ENCODE data around the gene CCDC73. TPM values are rescaled to one million over a fixed set of nuclear protein-coding genes. Genes with fewer than 3 reads are reported as not detected.

CCDC73 gene
- not detected in 2 replicates for total RNA-seq
- long read RNA-seq, partial matches to known transcripts = 0 of 2 reads
- long read RNA-seq, other reads (novel, unspliced or antisense) = 2 of 2 reads

GRCh38 chr11:32794439-32794838 lies at the start of gene CCDC73:
TSS of gene CCDC73 (minus strand) at chr11:32794662. CDS start at chr11:32760243, 34,419 bp downstream.
- Mint-ChIP-seq H3K27ac (ENCODE audit: unreplicated experiment) (no peak within 1 kb of the TSS), H3K9me3 (no peaks in the 10 kb centered on the region), H3K4me1 (peaks cover 4% of the 10 kb centered on the region), H3K27me3 (ENCODE audit: low read depth) (peaks cover 28% of the 10 kb centered on the region), H3K36me3 (ENCODE audit: low read depth) (no peaks in the 10 kb centered on the region), H3K4me3 (no peak within 1 kb of the TSS)
- no peak for TF ChIP-seq CTCF (conservative IDR thresholded peaks at IDR 0.05)
- DNase-seq (ENCODE audit: low read depth, low spot score) = no peak

DNA sequence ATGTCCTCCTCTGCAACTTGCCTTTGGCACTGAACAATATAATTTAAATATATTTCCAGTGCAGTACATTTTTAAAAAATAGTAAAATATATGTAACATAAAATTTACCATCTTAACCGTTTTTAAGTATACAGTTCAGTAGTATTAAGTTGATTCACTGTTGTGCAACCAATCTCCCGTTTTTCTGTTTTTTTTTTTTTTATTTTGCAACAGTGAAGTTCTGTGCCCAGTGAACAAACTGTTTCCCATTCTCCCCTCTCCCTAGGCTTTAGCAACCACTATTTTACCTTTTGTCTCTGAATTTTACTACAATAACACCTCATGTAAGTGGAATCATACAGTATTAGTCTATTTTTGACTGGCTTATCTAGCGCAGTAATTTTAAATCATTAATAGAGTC lies 49.1 kb upstream of the CCDC73 start:
- H3K4me1 Mint-ChIP-seq = no peaks in the 10 kb centered on the region
- H3K4me3 Mint-ChIP-seq = no peak overlapping the region
- TF ChIP-seq CTCF (conservative IDR thresholded peaks at IDR 0.05) = no peak
- DNase-seq (ENCODE audit: low read depth, low spot score) = no peak
- H3K36me3 Mint-ChIP-seq (ENCODE audit: low read depth) = no peaks in the 10 kb centered on the region
- no peak overlapping the region for H3K27ac Mint-ChIP-seq (ENCODE audit: unreplicated experiment)
- H3K27me3 Mint-ChIP-seq (ENCODE audit: low read depth) = peaks cover 9% of the 10 kb centered on the region
- H3K9me3 Mint-ChIP-seq = no peaks in the 10 kb centered on the region

GRCh38 chr11:32840587-32840986 lies 46.1 kb upstream of the CCDC73 start:
- no peaks in the 10 kb centered on the region for H3K9me3 Mint-ChIP-seq
- DNase-seq (ENCODE audit: low read depth, low spot score) = no peak
- H3K4me1 Mint-ChIP-seq = no peaks in the 10 kb centered on the region
- no peak overlapping the region for H3K4me3 Mint-ChIP-seq
- peaks cover 26% of the 10 kb centered on the region for H3K27me3 Mint-ChIP-seq (ENCODE audit: low read depth)
- TF ChIP-seq CTCF (conservative IDR thresholded peaks at IDR 0.05) = no peak
- H3K36me3 Mint-ChIP-seq (ENCODE audit: low read depth) = no peaks in the 10 kb centered on the region
- H3K27ac Mint-ChIP-seq (ENCODE audit: unreplicated experiment) = no peak overlapping the region

GRCh38 chr11:32839308-32839707 lies 44.8 kb upstream of the CCDC73 start:
- no peak for DNase-seq (ENCODE audit: low read depth, low spot score)
- Mint-ChIP-seq H3K27ac (ENCODE audit: unreplicated experiment) (no peak overlapping the region), H3K4me1 (no peaks in the 10 kb centered on the region), H3K36me3 (ENCODE audit: low read depth) (no peaks in the 10 kb centered on the region), H3K27me3 (ENCODE audit: low read depth) (peaks cover 35% of the 10 kb centered on the region), H3K4me3 (no peak overlapping the region), H3K9me3 (no peaks in the 10 kb centered on the region)
- TF ChIP-seq CTCF (conservative IDR thresholded peaks at IDR 0.05) = no peak

DNA sequence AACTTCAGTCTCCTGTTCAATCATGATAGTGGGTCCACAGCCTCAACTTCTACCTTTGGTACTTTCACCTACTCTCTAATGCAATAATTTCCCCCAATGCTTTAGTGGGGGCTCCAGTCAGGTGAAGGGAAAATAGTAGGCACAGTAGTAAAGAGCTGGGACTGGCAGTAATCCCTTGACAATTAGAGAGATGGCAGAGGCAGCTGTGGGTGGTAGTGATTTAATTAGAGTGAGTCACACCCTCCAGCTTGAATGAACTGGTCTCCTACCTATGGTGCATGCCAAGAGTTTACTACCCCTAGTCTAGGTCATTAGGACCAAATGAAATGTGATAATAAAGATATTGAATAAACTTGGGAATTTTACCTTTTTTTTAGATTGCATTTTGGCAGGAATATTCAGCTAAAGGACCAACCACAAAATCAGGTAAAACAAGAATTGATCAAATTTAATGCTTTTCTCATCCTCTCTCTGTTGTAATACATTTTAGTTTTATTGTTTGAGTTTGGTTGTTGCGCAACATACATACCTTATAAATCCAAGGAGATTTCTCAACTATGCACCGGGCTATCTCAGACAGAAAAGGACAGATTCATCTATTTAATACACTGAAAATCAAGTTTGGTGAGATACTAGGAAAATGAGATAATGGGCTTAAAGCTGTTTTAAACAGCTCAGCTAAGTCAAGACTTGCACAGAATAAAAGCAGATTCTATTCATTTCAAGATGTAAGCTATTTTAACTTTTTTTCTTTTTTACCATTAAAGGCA lies 44.2 kb upstream of the CCDC73 start:
- peaks cover 41% of the 10 kb centered on the region for H3K27me3 Mint-ChIP-seq (ENCODE audit: low read depth)
- H3K9me3 Mint-ChIP-seq = no peaks in the 10 kb centered on the region
- no peak overlapping the region for H3K27ac Mint-ChIP-seq (ENCODE audit: unreplicated experiment)
- no peaks in the 10 kb centered on the region for H3K36me3 Mint-ChIP-seq (ENCODE audit: low read depth)
- H3K4me1 Mint-ChIP-seq = no peaks in the 10 kb centered on the region
- no peak overlapping the region for H3K4me3 Mint-ChIP-seq
- TF ChIP-seq CTCF (conservative IDR thresholded peaks at IDR 0.05) = no peak
- no peak for DNase-seq (ENCODE audit: low read depth, low spot score)

Data from neural crest cell (in vitro differentiated cells).